ENCODE data around the gene IGF1R. TPM values are rescaled to one million over a fixed set of nuclear protein-coding genes. Genes with fewer than 3 reads are reported as not detected.

IGF1R gene
- total RNA-seq, 1 experiment from 2014 or later: 51.6 TPM

GRCh38 chr15:98718426-98719136, 70.2 kb downstream of the IGF1R start:
- peak overlapping the region; percentile 20 for H3K4me3 Mint-ChIP-seq (ENCODE audit: unreplicated experiment)
- no peak overlapping the region for H3K4me3 ChIP-seq (ENCODE audit: low read depth, low read length)
- H3K27ac Mint-ChIP-seq (ENCODE audit: unreplicated experiment): peak overlapping the region; percentile 82

GRCh38 chr15:98719137-98719740, 70.9 kb downstream of the IGF1R start:
- peak; percentile 27 to 49 for DNase-seq
- Mint-ChIP-seq H3K27ac (ENCODE audit: unreplicated experiment) (peak overlapping the region; percentile 82), H3K27me3 (ENCODE audit: insufficient read depth, unreplicated experiment) (no peaks in the 10 kb centered on the region), H3K4me1 (ENCODE audit: low read depth, unreplicated experiment) (peaks cover 70% of the 10 kb centered on the region), H3K9me3 (ENCODE audit: unreplicated experiment) (no peaks in the 10 kb centered on the region), H3K36me3 (ENCODE audit: insufficient read depth, unreplicated experiment) (peaks cover 10% of the 10 kb centered on the region), H3K4me3 (ENCODE audit: unreplicated experiment) (peak overlapping the region; percentile 20)
- ChIA-PET CTCF (no interaction called here), POLR2A (interaction anchor here (0.6 kb wide), 1 partner anchor 17 kb away, joined by 5 read pairs; no protein-coding TSS in a partner anchor)
- no peak overlapping the region for H3K4me3 ChIP-seq (ENCODE audit: low read depth, low read length)
- peaks cover 69% of the 10 kb centered on the region for H3K4me1 ChIP-seq
- TF ChIP-seq CTCF (IDR thresholded peaks at IDR 0.05; ENCODE audit: insufficient read depth in 1 of 2, low read depth in 1 of 2, low read length in 1 of 2, severe bottlenecking in 1 of 2, unreplicated experiment in 1 of 2): no peak
- intact Hi-C loops (cut with micrococcal nuclease; ENCODE audit: unreplicated experiment): loop anchor here (1.0 kb wide), 1 partner anchor 8 kb away; no protein-coding TSS in a partner anchor
- H3K36me3 ChIP-seq (ENCODE audit: control insufficient read depth, insufficient read depth, low read length): no peaks in the 10 kb centered on the region
- no peaks in the 10 kb centered on the region for H3K9me3 ChIP-seq
- no TSS peak for BruUV-seq (replicated peaks)
- H3K27me3 ChIP-seq (replicated peaks; ENCODE audit: control insufficient read depth, insufficient read depth, low read length): no peaks in the 10 kb centered on the region

More at GRCh38 chr15:98718426-98719136, 70.2 kb downstream of the IGF1R start:
- no peaks in the 10 kb centered on the region for H3K9me3 Mint-ChIP-seq (ENCODE audit: unreplicated experiment)
- Histone ChIP-seq H3K27me3 (replicated peaks; ENCODE audit: control insufficient read depth, insufficient read depth, low read length) (no peaks in the 10 kb centered on the region), H3K4me1 (peaks cover 62% of the 10 kb centered on the region), H3K36me3 (ENCODE audit: control insufficient read depth, insufficient read depth, low read length) (no peaks in the 10 kb centered on the region), H3K9me3 (no peaks in the 10 kb centered on the region)
- TF ChIP-seq CTCF (IDR thresholded peaks at IDR 0.05; ENCODE audit: insufficient read depth in 1 of 2, low read depth in 1 of 2, low read length in 1 of 2, severe bottlenecking in 1 of 2, unreplicated experiment in 1 of 2): no peak
- H3K4me1 Mint-ChIP-seq (ENCODE audit: low read depth, unreplicated experiment): peaks cover 68% of the 10 kb centered on the region
- intact Hi-C loops (cut with micrococcal nuclease; ENCODE audit: unreplicated experiment): loop anchor here (1.0 kb wide), 1 partner anchor 9 kb away; no protein-coding TSS in a partner anchor
- DNase-seq: no peak
- CTCF ChIA-PET: no interaction called here
- POLR2A ChIA-PET: interaction anchor here (0.6 kb wide), 1 partner anchor 18 kb away, joined by 5 read pairs; no protein-coding TSS in a partner anchor
- peaks cover 10% of the 10 kb centered on the region for H3K36me3 Mint-ChIP-seq (ENCODE audit: insufficient read depth, unreplicated experiment)
- no TSS peak for BruUV-seq (replicated peaks)
- no peaks in the 10 kb centered on the region for H3K27me3 Mint-ChIP-seq (ENCODE audit: insufficient read depth, unreplicated experiment)

- Mint-ChIP-seq H3K27me3 (ENCODE audit: insufficient read depth, unreplicated experiment) (no peaks in the 10 kb centered on the region), H3K9me3 (ENCODE audit: unreplicated experiment) (no peaks in the 10 kb centered on the region), H3K36me3 (ENCODE audit: insufficient read depth, unreplicated experiment) (peaks cover 10% of the 10 kb centered on the region), H3K27ac (ENCODE audit: unreplicated experiment) (peak overlapping the region; percentile 82), H3K4me1 (ENCODE audit: low read depth, unreplicated experiment) (peaks cover 66% of the 10 kb centered on the region), H3K4me3 (ENCODE audit: unreplicated experiment) (peak overlapping the region; percentile 20)
- no peaks in the 10 kb centered on the region for H3K9me3 ChIP-seq
- H3K36me3 ChIP-seq (ENCODE audit: control insufficient read depth, insufficient read depth, low read length): no peaks in the 10 kb centered on the region
- BruUV-seq (replicated peaks): no TSS peak
- intact Hi-C loops (cut with micrococcal nuclease; ENCODE audit: unreplicated experiment): loop anchor here (5.0 kb wide), 1 partner anchor 68 kb away; no protein-coding TSS in a partner anchor
- no peaks in the 10 kb centered on the region for H3K27me3 ChIP-seq (replicated peaks; ENCODE audit: control insufficient read depth, insufficient read depth, low read length)
- no peak for DNase-seq
- H3K4me3 ChIP-seq (ENCODE audit: low read depth, low read length): no peak overlapping the region
- H3K4me1 ChIP-seq: peaks cover 77% of the 10 kb centered on the region
- TF ChIP-seq CTCF (IDR thresholded peaks at IDR 0.05; ENCODE audit: insufficient read depth in 1 of 2, low read depth in 1 of 2, low read length in 1 of 2, severe bottlenecking in 1 of 2, unreplicated experiment in 1 of 2): no peak
- POLR2A ChIA-PET: no interaction called here
- CTCF ChIA-PET: no interaction called here
These were observed 71.7 kb downstream of the IGF1R start for GRCh38 chr15:98720031-98720430.

Measured in Caco-2 (cell line).